RWPE2 (cell line): ENCODE data around the gene MIPEP.

ENCODE experiments used
- ATAC-seq: fragments of 200-7000 bp; cut with Tn5 transposase; 3 replicates; pipeline ENCODE4 v1.9.1; 2021; ENCODE audit warnings: low read depth
- DNase-seq: peaks from one replicate; pipeline ENCODE4 v3.0.0-alpha.2; 2020; ENCODE audit warnings: low spot score
- H3K27ac ChIP-seq: fragments of 450-650 bp; 2 replicates; pipeline ENCODE4 v1.5.1; 2017; ENCODE audit warnings: mild to moderate bottlenecking; ENCODE audit not compliant: poor library complexity, severe bottlenecking
- H3K27me3 ChIP-seq: fragments of 250-450 bp; sonication (Bioruptor Pico); 2 replicates; pipeline ENCODE4 v1.5.1; 2021; ENCODE audit warnings: mild to moderate bottlenecking, moderate library complexity; ENCODE audit not compliant: insufficient read depth, poor library complexity, severe bottlenecking
- H3K36me3 ChIP-seq: fragments of 250-450 bp; sonication (Bioruptor Pico); 2 replicates; pipeline ENCODE4 v1.5.1; 2020; ENCODE audit warnings: low read depth, mild to moderate bottlenecking, moderate library complexity
- H3K4me1 ChIP-seq: fragments of 250-450 bp; sonication (Bioruptor Pico); 2 replicates; pipeline ENCODE4 v1.5.1; 2021; ENCODE audit warnings: mild to moderate bottlenecking, moderate library complexity; ENCODE audit not compliant: insufficient read depth, poor library complexity, severe bottlenecking
- H3K4me3 ChIP-seq: fragments of 250-450 bp; sonication (Bioruptor Pico); 2 replicates; pipeline ENCODE4 v1.5.1; 2021; ENCODE audit warnings: mild to moderate bottlenecking, moderate library complexity; ENCODE audit not compliant: severe bottlenecking
- H3K9me3 ChIP-seq: fragments of 250-450 bp; sonication (Bioruptor Pico); 2 replicates; pipeline ENCODE4 v1.5.1; 2021; ENCODE audit warnings: mild to moderate bottlenecking, moderate library complexity; ENCODE audit not compliant: severe bottlenecking
- CTCF ChIP-seq: fragments of 450-650 bp; IDR thresholded peaks from one replicate; pipeline ENCODE4 v1.5.1; 2017; ENCODE audit warnings: mild to moderate bottlenecking, moderate library complexity; ENCODE audit not compliant: poor library complexity, severe bottlenecking

MIPEP gene

GRCh38 chr13:23843436-23843835 lies 45.8 kb downstream of the MIPEP start:
- no peak overlapping the region for H3K4me3 ChIP-seq
- no peak for ATAC-seq
- H3K36me3 ChIP-seq = no peaks in the 10 kb centered on the region
- DNase-seq = no peak
- H3K27me3 ChIP-seq = no peaks in the 10 kb centered on the region
- H3K4me1 ChIP-seq = no peaks in the 10 kb centered on the region
- no peak for TF ChIP-seq CTCF
- no peaks in the 10 kb centered on the region for H3K9me3 ChIP-seq
- H3K27ac ChIP-seq = no peak overlapping the region

GRCh38 chr13:23842406-23842805 lies 46.8 kb downstream of the MIPEP start:
- Histone ChIP-seq H3K9me3 (no peaks in the 10 kb centered on the region), H3K27ac (no peak overlapping the region), H3K36me3 (no peaks in the 10 kb centered on the region; the same call in 1 of the 2 replicates), H3K27me3 (no peaks in the 10 kb centered on the region), H3K4me3 (no peak overlapping the region), H3K4me1 (no peaks in the 10 kb centered on the region)
- ATAC-seq = no peak
- no peak for DNase-seq
- no peak for TF ChIP-seq CTCF

- DNase-seq (no peak), ATAC-seq (no peak)
- H3K4me3 ChIP-seq = no peak overlapping the region
- no peak overlapping the region for H3K27ac ChIP-seq
- H3K27me3 ChIP-seq = no peaks in the 10 kb centered on the region
- H3K36me3 ChIP-seq = peaks cover 10% of the 10 kb centered on the region; the same call in 1 of the 2 replicates
- TF ChIP-seq CTCF = no peak
- no peaks in the 10 kb centered on the region for H3K9me3 ChIP-seq
- H3K4me1 ChIP-seq = no peaks in the 10 kb centered on the region
These were observed 55.2 kb downstream of the MIPEP start for GRCh38 chr13:23833733-23834611.

- Histone ChIP-seq H3K9me3 (no peaks in the 10 kb centered on the region), H3K4me1 (no peaks in the 10 kb centered on the region), H3K4me3 (no peak overlapping the region), H3K27me3 (no peaks in the 10 kb centered on the region), H3K27ac (no peak overlapping the region), H3K36me3 (no peaks in the 10 kb centered on the region)
- no peak for TF ChIP-seq CTCF
- no peak for DNase-seq
- ATAC-seq = no peak
These were observed 60.3 kb downstream of the MIPEP start for GRCh38 chr13:23828866-23829265.

- no peaks in the 10 kb centered on the region for H3K36me3 ChIP-seq
- no peaks in the 10 kb centered on the region for H3K27me3 ChIP-seq
- no peak overlapping the region for H3K4me3 ChIP-seq
- no peaks in the 10 kb centered on the region for H3K9me3 ChIP-seq
- no peaks in the 10 kb centered on the region for H3K4me1 ChIP-seq
- no peak for TF ChIP-seq CTCF
- ATAC-seq (no peak), DNase-seq (no peak)
- no peak overlapping the region for H3K27ac ChIP-seq
These were observed 61.1 kb downstream of the MIPEP start for GRCh38 chr13:23828086-23828485.
